Measurements from ENCODE around the gene CLDN34. TPM values are rescaled to one million over a fixed set of nuclear protein-coding genes. Genes with fewer than 3 reads are reported as not detected.

Gene CLDN34
- polyA plus RNA-seq, 1 donor (not counting 4 experiments of a cell fraction or from before 2014, with no cell fraction given), result 0.10 TPM

- no peaks in the 10 kb centered on the region for H3K9me1 ChIP-seq (ENCODE audit: control insufficient read depth, extremely low read depth, insufficient read depth, low read length)
- dilution Hi-C loops (cut with MboI; ENCODE audit: extremely low pct_ligation_motif_present, low sequenced_read_pairs), result no loop called here
- H3K9ac ChIP-seq (ENCODE audit: control insufficient read depth, extremely low read depth, insufficient read depth, low read length), result no peak overlapping the region
- no peaks in the 10 kb centered on the region for H3K79me2 ChIP-seq (ENCODE audit: control insufficient read depth, insufficient read depth, low read length)
- no peaks in the 10 kb centered on the region for H3K4me1 ChIP-seq (ENCODE audit: control insufficient read depth, extremely low read depth, insufficient read depth, low read length)
- FAIRE-seq (no peak), DNase-seq (ENCODE audit: low read depth, low spot score) (no peak)
- H3K36me3 ChIP-seq (ENCODE audit: control insufficient read depth in 2 of 2, extremely low read depth in 1 of 2, insufficient read depth in 2 of 2, low read length in 2 of 2), result peaks cover 0 to 2% of the 10 kb centered on the region in 2 experiments
- H3K4me3 ChIP-seq (ENCODE audit: control insufficient read depth in 2 of 3, extremely low read depth in 1 of 3, insufficient read depth in 2 of 3, low read depth in 1 of 3, low read length in 3 of 3), result no peak overlapping the region
- no peaks in the 10 kb centered on the region for H3K9me3 ChIP-seq (ENCODE audit: control insufficient read depth, low read depth, low read length)
- H4K20me1 ChIP-seq (ENCODE audit: control insufficient read depth, extremely low read depth, insufficient read depth, low read length), result no peaks in the 10 kb centered on the region
- no peak overlapping the region for H3K27ac ChIP-seq (ENCODE audit: control insufficient read depth, insufficient read depth, low read length)
- H3K27me3 ChIP-seq (ENCODE audit: control insufficient read depth, extremely low read depth, insufficient read depth, low read length), result no peaks in the 10 kb centered on the region
- TF ChIP-seq CTCF (optimal IDR thresholded peaks at IDR 0.05 in 1 of 3, IDR thresholded peaks at IDR 0.05 in 1 of 3, conservative IDR thresholded peaks at IDR 0.05 in 1 of 3; ENCODE audit: extremely low read depth in 1 of 3, insufficient read depth in 2 of 3, low read length in 3 of 3) (no peak), EZH2 (IDR thresholded peaks at IDR 0.05; ENCODE audit: low read length) (no peak)
- H3K4me2 ChIP-seq (ENCODE audit: control insufficient read depth, extremely low read depth, insufficient read depth, low read depth, low read length), result no peak overlapping the region
- no peak overlapping the region for H2AFZ ChIP-seq (ENCODE audit: control insufficient read depth, low read length)
Measured at GRCh38 chrX:9952300-9952699, 14.9 kb upstream of the CLDN34 start.

DNA sequence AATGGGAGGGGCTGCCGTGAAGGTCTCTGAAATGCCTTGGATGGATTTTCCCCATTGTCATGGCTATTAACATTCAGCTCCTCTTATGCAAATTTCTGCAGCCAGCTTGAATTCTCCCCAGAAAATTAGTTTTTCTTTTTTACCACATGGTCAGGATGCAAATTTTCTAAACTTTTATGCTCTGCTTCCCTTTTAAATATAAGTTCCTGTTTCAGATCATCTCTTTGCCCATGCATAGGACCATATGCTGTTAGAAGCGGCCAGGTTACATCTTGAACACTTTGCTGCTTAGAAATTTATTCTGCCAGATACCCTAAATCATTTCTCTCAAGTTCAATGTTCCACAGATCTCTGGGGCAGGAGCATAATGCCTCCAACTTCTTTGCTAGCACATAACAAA, 13.8 kb upstream of the CLDN34 start:
- DNase-seq (ENCODE audit: low read depth, low spot score) (no peak), FAIRE-seq (no peak)
- dilution Hi-C loops (cut with MboI; ENCODE audit: extremely low pct_ligation_motif_present, low sequenced_read_pairs), result no loop called here
- Histone ChIP-seq H4K20me1 (ENCODE audit: control insufficient read depth, extremely low read depth, insufficient read depth, low read length) (no peaks in the 10 kb centered on the region), H3K79me2 (ENCODE audit: control insufficient read depth, insufficient read depth, low read length) (no peaks in the 10 kb centered on the region), H3K9ac (ENCODE audit: control insufficient read depth, extremely low read depth, insufficient read depth, low read length) (no peak overlapping the region), H3K27ac (ENCODE audit: control insufficient read depth, insufficient read depth, low read length) (no peak overlapping the region), H3K9me3 (ENCODE audit: control insufficient read depth, low read depth, low read length) (no peaks in the 10 kb centered on the region), H2AFZ (ENCODE audit: control insufficient read depth, low read length) (no peak overlapping the region), H3K36me3 (ENCODE audit: control insufficient read depth in 2 of 2, extremely low read depth in 1 of 2, insufficient read depth in 2 of 2, low read length in 2 of 2) (peaks cover 0 to 2% of the 10 kb centered on the region in 2 experiments), H3K4me3 (ENCODE audit: control insufficient read depth in 2 of 3, extremely low read depth in 1 of 3, insufficient read depth in 2 of 3, low read depth in 1 of 3, low read length in 3 of 3) (no peak overlapping the region), H3K4me2 (ENCODE audit: control insufficient read depth, extremely low read depth, insufficient read depth, low read depth, low read length) (no peak overlapping the region), H3K27me3 (ENCODE audit: control insufficient read depth, extremely low read depth, insufficient read depth, low read length) (no peaks in the 10 kb centered on the region), H3K9me1 (ENCODE audit: control insufficient read depth, extremely low read depth, insufficient read depth, low read length) (no peaks in the 10 kb centered on the region), H3K4me1 (ENCODE audit: control insufficient read depth, extremely low read depth, insufficient read depth, low read length) (no peaks in the 10 kb centered on the region)
- TF ChIP-seq CTCF (optimal IDR thresholded peaks at IDR 0.05 in 1 of 3, IDR thresholded peaks at IDR 0.05 in 1 of 3, conservative IDR thresholded peaks at IDR 0.05 in 1 of 3; ENCODE audit: extremely low read depth in 1 of 3, insufficient read depth in 2 of 3, low read length in 3 of 3) (no peak), EZH2 (IDR thresholded peaks at IDR 0.05; ENCODE audit: low read length) (no peak)

Data from keratinocyte (primary cell).